ENCODE results near the gene EFR3B.

DNA sequence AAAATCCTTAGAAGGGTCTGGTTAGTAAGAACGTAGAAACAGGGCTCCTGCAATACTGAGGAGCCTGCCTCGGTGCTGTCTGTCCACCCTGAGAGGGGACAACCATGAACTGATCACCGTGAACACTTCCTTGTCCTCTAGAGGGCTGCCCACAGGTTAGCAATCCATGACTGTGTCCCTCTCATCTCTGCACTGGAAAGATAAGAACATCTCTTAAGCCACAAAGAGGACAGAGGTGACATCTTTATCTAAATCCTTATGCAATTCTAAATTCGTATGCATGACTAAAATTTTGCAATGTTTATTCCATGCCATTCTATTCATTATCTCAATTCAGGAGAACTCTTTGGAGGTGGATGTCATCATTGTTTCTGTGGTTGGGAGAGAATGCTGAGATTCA, 12.8 kb downstream of the EFR3B start:
- TF ChIP-seq CTCF (IDR thresholded peaks at IDR 0.05; ENCODE audit: insufficient read depth, low read length, poor library complexity, severe bottlenecking) = no peak
- TF ChIP-seq EZH2phosphoT487 (conservative IDR thresholded peaks at IDR 0.05; ENCODE audit: low read length) = no peak
